ENCODE data around the gene CCDC30.

Gene CCDC30

GRCh38 chr1:42646056-42646455 is 183.0 kb downstream of the CCDC30 start:
- no peak overlapping the region for H3K4me3 ChIP-seq (ENCODE audit: low read depth, low read length, poor library complexity, severe bottlenecking)

GRCh38 chr1:42657201-42657600 is 194.1 kb downstream of the CCDC30 start:
- H3K9me3 ChIP-seq (ENCODE audit: low read length): no peaks in the 10 kb centered on the region
- H3K9ac ChIP-seq (ENCODE audit: low read length): no peak overlapping the region; the same call in 1 of the 2 replicates
- H3K4me2 ChIP-seq (ENCODE audit: low read length): peak overlapping the region; percentile 83
- H3K9me2 ChIP-seq (ENCODE audit: low read depth, low read length): no peaks in the 10 kb centered on the region
- H3K4me3 ChIP-seq (ENCODE audit: low read depth, low read length, poor library complexity, severe bottlenecking): peak overlapping the region; percentile 95
- H2AFZ ChIP-seq (ENCODE audit: low read length): no peak overlapping the region
- H3F3A ChIP-seq (ENCODE audit: insufficient read depth, low read length): no peaks in the 10 kb centered on the region
- no peak overlapping the region for H3K27ac ChIP-seq (ENCODE audit: low read depth, low read length, poor library complexity, severe bottlenecking)
- H3K36me3 ChIP-seq (ENCODE audit: insufficient read depth, low read length): peaks cover 29% of the 10 kb centered on the region
- TF ChIP-seq EZH2 (IDR thresholded peaks at IDR 0.05; ENCODE audit: borderline replicate concordance, low read length) (no peak), CTCF (IDR thresholded peaks at IDR 0.05; ENCODE audit: low read length) (no peak)
- no peaks in the 10 kb centered on the region for H3K27me3 ChIP-seq (ENCODE audit: insufficient read depth, low read length)
- no peaks in the 10 kb centered on the region for H4K20me1 ChIP-seq (ENCODE audit: insufficient read depth, low read length)
- peaks cover 22% of the 10 kb centered on the region for H3K4me1 ChIP-seq (ENCODE audit: insufficient read depth, low read length, severe bottlenecking)
- H3K79me2 ChIP-seq (ENCODE audit: insufficient read depth, low read length): peaks cover 15% of the 10 kb centered on the region

More at GRCh38 chr1:42646056-42646455, 183.0 kb downstream of the CCDC30 start:
- H3K27me3 ChIP-seq (ENCODE audit: insufficient read depth, low read length): no peaks in the 10 kb centered on the region
- H3K9me2 ChIP-seq (ENCODE audit: low read depth, low read length): no peaks in the 10 kb centered on the region
- no peak for TF ChIP-seq EZH2 (IDR thresholded peaks at IDR 0.05; ENCODE audit: borderline replicate concordance, low read length)
- no peak for TF ChIP-seq CTCF (IDR thresholded peaks at IDR 0.05; ENCODE audit: low read length)
- no peaks in the 10 kb centered on the region for H3K4me1 ChIP-seq (ENCODE audit: insufficient read depth, low read length, severe bottlenecking)
- no peaks in the 10 kb centered on the region for H3F3A ChIP-seq (ENCODE audit: insufficient read depth, low read length)
- no peak overlapping the region for H3K27ac ChIP-seq (ENCODE audit: low read depth, low read length, poor library complexity, severe bottlenecking)
- H3K36me3 ChIP-seq (ENCODE audit: insufficient read depth, low read length): no peaks in the 10 kb centered on the region
- no peaks in the 10 kb centered on the region for H3K9me3 ChIP-seq (ENCODE audit: low read length)
- H3K79me2 ChIP-seq (ENCODE audit: insufficient read depth, low read length): no peaks in the 10 kb centered on the region
- no peaks in the 10 kb centered on the region for H4K20me1 ChIP-seq (ENCODE audit: insufficient read depth, low read length)
- H2AFZ ChIP-seq (ENCODE audit: low read length): no peak overlapping the region
- no peak overlapping the region for H3K9ac ChIP-seq (ENCODE audit: low read length)
- H3K4me2 ChIP-seq (ENCODE audit: low read length): no peak overlapping the region

GRCh38 chr1:42657981-42658876 is 195.1 kb downstream of the CCDC30 start, which contains the start of gene PPIH:
PPIH (plus strand) TSS chr1:42658423; CDS start chr1:42658447, 24 bp downstream.
- H3K4me1 ChIP-seq (ENCODE audit: insufficient read depth, low read length, severe bottlenecking): peaks cover 22% of the 10 kb centered on the region
- peak within 1 kb of the TSS; percentile 90 for H3K9ac ChIP-seq (ENCODE audit: low read length)
- H2AFZ ChIP-seq (ENCODE audit: low read length): peak within 1 kb of the TSS; percentile 35; the same call in 1 of the 2 replicates
- H3F3A ChIP-seq (ENCODE audit: insufficient read depth, low read length): no peaks in the 10 kb centered on the region
- H3K4me2 ChIP-seq (ENCODE audit: low read length): peak within 1 kb of the TSS; percentile 83
- no peaks in the 10 kb centered on the region for H3K27me3 ChIP-seq (ENCODE audit: insufficient read depth, low read length)
- peak within 1 kb of the TSS; percentile 23 for H3K27ac ChIP-seq (ENCODE audit: low read depth, low read length, poor library complexity, severe bottlenecking)
- no peaks in the 10 kb centered on the region for H4K20me1 ChIP-seq (ENCODE audit: insufficient read depth, low read length)
- H3K9me3 ChIP-seq (ENCODE audit: low read length): no peaks in the 10 kb centered on the region
- no peak for TF ChIP-seq EZH2 (IDR thresholded peaks at IDR 0.05; ENCODE audit: borderline replicate concordance, low read length)
- no peak for TF ChIP-seq CTCF (IDR thresholded peaks at IDR 0.05; ENCODE audit: low read length)
- H3K36me3 ChIP-seq (ENCODE audit: insufficient read depth, low read length): peaks cover 39% of the 10 kb centered on the region
- peak within 1 kb of the TSS; percentile 95 for H3K4me3 ChIP-seq (ENCODE audit: low read depth, low read length, poor library complexity, severe bottlenecking)
- peaks cover 15% of the 10 kb centered on the region for H3K79me2 ChIP-seq (ENCODE audit: insufficient read depth, low read length)
- H3K9me2 ChIP-seq (ENCODE audit: low read depth, low read length): no peaks in the 10 kb centered on the region

Measured in OCI-LY1 (cell line).